Activated CD4-positive, alpha-beta T cell treated with anti-CD3 and anti-CD28 coated beads, Interleukin-2, amount 50 U/mL, for 4 hours (primary cell): Measurements from ENCODE around the gene ZNF469.
"Not testable (repeated sequence)": the region's sequence is repeated elsewhere in the genome, so short reads cannot be mapped to it uniquely, and the experiment has no call there.

Experiments
- DNase-seq, 2 experiments: peaks; one replicate each; pipeline ENCODE4 v3.0.0-alpha.2; 2020

Gene ZNF469

DNA sequence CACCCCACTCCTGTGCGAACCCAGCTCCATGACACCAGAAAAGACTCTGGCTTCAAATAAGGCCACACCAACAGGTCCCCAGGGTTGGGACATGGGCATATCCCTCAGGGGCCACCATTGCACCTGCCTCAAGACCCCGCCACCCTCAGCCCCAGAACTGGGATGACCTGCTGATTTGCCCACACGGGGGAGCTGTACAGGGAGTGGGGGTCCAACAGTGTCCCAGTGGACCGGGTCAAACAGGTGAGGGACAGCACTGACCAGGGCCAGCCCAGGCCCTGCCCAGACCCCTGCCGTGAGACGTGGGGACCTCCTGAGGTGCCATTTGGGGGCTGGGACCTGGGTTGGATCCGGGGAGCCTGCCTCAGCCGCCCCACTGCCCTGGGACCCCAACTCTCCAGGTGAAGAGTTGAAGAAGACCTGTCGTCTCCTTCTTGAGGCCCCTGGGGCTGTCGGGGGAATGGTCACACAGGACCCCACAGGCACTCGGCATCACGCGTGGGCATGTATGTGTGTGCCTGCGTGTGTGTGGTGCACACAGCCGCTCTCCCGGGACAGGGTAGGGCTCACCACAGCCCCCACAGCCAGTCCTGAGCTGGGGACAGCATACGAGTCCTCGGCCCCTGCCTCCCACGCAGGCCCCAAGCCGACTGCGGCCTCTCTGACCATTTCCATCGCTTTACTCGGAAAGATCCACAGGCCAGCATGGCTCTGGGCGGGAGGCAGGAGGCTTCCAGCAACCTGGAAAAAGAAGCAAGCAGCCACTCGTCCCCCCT lies 34.2 kb upstream of the ZNF469 start:
- no peak for DNase-seq

DNA sequence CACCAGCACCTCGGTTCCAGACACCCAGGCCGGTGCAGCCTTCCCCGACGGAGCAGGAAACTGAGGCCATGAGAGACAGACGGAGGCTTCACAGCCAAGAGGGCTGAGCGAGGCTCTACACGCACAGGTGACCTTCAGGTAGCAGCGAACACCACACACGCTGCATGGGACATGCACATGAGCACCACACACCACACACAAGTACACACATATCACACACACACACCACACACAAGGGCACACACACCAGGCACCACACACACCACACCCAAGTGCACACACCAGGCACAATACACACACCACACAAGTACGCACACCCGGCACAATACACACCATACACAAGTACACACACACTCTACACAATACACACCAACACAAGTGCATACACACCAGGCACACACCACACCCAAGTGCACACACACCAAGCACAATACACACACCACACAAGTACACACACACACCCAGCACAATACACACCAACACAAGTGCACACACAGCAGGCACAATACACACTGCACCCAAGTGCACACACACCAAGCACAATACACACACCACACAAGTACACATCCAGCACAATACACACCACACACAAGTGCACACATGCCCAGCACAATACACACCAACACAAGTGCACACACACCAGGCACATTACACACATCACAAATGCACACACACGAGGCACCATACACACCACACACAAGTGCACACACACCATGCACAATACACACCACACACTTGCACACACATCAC lies 33.4 kb upstream of the ZNF469 start:
- no peak for DNase-seq

- DNase-seq = no peak
Measured at GRCh38 chr16:88349903-88350900, 32.6 kb upstream of the ZNF469 start.

DNA sequence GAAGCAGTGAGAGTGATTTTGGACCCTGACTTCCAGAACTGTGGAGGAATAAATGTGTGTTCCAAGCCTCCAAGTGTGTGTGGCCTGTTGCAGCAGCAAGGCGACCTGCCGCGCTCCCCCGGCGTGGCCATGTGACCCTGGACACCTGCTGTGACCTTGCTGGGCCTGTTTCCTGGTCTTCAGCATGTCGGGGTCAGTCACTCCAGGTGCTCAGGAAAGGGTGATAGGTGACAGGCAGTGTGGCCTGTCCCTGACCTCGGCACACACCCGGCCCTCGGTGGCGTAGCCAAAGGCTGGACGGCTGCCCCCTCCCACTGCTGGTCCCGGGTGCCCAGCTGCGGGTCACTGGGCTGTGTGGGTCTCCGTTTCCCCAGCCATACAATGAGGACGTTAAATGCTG lies 31.8 kb upstream of the ZNF469 start:
- DNase-seq = no peak

DNA sequence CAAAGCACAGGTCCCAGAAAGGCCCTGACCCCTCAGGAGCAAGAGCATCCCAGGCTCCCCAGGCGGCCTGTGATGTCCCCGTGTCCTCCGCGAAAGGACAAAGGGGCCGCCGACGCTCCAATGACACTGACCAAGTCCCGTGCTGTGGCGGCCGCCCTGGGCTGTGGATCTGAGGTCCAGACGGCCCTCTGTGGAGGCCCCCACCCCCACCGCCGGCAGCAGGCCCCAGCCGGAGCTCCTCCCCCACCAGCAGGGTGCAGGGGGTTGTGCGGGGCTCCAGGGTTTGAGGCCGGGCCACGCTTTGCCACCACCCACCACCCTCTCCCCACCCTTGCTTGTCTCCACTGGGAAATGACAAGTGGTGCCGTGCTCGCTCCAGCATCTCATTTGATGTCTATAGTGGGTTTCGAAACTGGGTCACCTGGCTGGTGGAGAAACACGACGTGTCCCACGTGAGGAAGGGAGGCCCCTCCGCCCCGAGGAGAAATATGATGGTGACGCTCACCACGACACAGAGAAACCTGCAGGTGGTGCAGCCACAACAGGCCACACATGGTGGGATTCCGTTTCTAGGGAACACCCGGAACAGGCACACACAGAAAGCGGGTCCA lies 31.2 kb upstream of the ZNF469 start:
- DNase-seq = no peak

- DNase-seq = no peak
Measured at GRCh38 chr16:88352261-88353200, 30.2 kb upstream of the ZNF469 start.

DNA sequence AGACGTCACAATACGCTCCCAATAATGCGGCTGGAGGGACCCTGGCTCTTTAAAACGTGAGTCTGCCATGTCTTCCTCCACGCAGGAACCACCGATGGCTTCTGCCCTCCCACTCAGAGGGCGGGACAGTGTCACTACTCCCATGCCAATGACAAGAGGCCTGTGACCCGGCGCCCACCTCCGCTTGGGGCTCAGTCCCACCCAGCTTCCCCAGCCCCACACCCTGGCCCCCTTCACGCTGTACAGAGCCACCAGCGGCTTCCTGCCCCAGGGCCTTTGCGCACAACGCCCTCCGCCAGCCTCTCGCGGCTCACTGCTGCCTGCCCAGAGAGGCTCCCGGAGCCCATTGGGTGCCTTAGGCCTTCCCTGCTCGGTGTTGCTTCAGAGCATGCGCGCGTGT lies 29.5 kb upstream of the ZNF469 start:
- no peak for DNase-seq

GRCh38 chr16:88353691-88354090 lies 29.1 kb upstream of the ZNF469 start:
- no peak for DNase-seq

DNA sequence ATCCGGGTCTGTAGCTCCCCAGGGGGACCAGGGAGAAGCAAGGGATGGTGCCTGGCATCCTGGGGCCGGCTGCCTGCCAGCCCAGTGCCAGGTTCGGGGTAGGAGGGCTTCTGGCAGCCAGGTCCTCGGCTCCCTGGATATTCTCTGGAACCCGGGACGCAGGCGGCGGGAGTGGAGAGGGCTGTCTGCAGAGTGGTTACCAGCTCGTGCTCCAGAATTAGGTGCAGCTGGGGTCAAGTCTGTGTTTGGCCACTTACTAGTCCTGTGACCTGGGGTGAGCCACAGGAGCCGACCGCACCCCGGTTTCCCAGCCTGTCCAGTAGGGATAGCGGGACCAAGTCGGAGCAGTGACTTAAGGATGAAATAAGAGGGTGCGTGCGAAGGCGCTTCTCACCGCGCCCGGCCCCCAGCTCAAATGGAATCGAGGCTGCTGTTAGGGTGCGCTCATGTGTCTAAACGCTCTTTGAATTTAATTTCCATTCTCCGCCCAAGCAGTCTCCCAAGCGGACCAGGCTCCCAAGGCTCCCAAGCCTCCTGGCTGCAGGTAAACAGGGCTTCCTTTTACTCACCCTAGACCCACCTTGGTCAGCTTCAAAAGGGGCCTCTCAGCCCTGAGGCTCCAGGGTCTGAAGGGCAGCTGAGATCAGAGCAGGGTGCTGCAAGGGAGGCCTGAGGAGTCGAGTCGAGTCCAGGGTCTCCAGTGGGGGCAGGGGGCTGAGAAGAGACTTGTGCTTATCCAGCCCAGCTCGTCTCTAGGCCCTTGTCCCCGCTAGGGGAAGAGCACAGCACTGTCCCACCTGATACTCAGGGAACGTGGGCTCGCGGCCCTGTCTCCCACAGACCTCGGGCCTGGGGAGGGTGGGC lies 28.3 kb upstream of the ZNF469 start:
- no peak for DNase-seq

DNA sequence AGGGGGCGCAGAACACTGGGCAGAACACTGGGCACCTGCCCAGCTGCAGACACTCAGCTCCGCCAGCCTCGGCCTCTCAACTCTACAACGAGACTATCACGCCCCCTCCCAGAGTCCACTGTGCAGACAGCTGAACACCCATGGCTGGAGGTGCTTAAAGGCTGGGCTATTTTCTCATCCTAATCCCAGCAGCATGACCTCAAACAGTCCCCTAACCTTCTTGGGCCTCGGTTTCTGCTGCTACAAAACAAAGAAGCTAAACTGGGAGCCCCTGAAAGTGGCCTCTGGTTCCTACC lies 27.7 kb upstream of the ZNF469 start:
- no peak for DNase-seq

DNA sequence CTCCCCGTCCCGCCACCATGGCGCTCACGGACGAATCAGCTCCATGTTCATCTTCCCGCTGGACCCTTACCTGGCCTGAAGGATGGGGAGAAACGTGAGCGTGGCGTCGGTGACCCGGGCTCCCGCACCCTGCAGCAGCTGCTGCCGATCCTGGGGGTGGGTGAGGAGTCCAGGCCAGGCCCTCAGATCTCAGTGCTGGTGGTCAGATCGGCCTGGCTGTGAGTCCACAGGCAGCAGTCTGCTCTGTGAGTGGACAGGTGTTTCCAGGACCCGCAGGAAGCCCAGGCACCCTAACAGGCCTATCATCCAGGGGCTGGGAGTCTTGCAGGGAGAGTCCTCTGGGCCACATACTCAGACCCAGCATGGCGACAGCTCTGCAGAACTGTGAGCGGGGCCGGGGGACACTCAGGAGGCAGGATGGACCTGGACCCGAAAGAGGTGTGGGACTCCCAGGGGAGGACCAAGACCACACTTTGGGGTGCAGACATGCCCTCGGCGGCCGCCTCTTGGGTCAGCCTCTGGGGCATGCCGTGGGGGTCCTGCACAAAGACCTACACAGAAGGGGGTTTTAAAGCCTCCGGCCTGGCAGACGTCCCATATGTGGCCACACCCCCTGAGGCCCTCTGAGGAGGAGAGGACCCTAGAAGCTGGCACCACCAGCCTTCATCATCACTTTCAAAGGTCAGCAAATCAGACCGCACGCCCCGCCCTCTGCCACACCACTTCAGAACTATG lies 27.2 kb upstream of the ZNF469 start:
- DNase-seq = no peak

DNA sequence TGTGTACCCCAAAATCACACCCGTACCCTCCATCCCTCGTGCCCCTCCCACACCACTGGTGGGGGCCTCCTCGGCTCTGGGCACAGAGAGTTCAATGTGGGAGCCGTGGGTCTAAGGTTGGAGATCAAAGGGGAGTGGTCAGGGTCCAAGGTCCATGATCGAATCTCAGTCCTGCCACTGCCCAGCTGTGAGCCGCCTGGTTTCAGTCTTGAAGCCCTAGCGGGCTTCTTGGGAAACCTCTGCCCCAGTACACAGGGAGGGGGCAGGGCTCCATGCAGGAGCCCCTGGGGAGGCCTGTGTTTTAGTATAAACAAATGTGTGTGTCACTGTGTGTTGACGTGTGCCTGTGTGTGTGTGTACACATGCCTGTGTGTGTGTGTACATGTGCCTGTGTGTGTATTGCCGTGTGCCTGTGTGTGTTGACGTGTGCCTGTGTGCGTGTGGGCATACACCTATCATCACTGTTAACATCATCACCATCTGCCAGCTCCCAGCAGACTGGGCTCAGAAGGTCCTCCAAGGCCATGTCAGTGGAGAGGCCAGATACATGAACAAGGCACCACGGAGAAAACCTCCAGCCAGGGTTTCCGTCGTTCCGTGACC lies 26.5 kb upstream of the ZNF469 start:
- no peak for DNase-seq

DNA sequence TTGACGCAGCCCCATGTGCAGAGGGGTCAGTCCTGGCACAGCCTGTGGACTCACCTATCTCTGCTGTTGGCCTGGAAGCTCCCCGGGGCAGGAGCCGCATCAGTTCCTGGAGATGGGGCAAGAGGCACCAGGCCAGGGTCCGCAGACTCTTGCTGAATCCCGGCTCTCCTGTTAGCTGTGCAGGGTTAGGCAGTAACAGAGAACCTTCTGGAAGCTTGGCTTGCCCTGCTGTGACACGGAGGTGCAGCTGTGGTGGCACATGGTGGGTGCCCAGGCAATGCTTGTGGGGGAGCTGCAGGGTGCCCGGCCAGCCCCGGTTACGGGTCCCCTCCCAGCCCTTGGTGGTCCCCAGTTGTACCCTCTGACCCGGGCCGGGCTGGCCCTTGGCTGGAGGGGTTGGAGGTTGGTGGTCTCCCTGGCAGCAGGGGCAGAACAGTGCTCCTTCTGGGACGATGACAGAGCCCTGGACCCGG lies 26.0 kb upstream of the ZNF469 start:
- DNase-seq = no peak

- no peak for DNase-seq
Measured at GRCh38 chr16:88357317-88358022, 25.3 kb upstream of the ZNF469 start.

DNA sequence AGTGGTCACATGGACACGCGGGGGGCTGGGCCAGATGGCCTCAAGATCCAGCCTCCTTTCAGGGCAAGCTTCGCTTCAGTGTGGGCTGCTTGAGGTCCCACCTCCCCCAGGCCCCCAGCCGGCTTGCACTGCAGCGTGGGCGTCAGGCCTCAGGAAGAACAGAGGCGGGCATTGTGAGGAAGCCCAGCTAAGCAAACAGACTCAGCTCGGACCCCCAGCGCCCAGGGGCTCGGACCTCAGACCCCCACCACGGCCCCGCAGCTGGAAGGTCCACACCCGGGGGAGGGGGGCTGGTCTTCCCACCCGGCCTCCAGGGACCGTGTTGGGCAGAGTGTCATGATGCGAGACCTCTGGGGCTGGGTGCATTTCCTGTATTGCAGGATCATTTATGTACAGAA lies 24.7 kb upstream of the ZNF469 start:
- no peak for DNase-seq

GRCh38 chr16:88359008-88359407 lies 23.8 kb upstream of the ZNF469 start:
- DNase-seq = no peak

- not testable (repeated sequence) for DNase-seq
Measured at GRCh38 chr16:88360401-88360800, 22.4 kb upstream of the ZNF469 start.

- DNase-seq = no peak
Measured at GRCh38 chr16:88360999-88361398, 21.8 kb upstream of the ZNF469 start.

- DNase-seq = no peak
Measured at GRCh38 chr16:88361775-88362174, 21.0 kb upstream of the ZNF469 start.
